Activated CD8-positive, alpha-beta memory T cell treated with anti-CD3 and anti-CD28 coated beads for 48 hours (primary cell): ENCODE data around the gene CNOT6.

ENCODE experiments used
- DNase-seq, 3 experiments: peaks; one replicate each; pipeline ENCODE4 v3.0.0-alpha.2; 2020; ENCODE audit warnings: low read depth in 2 of 3, low spot score in 2 of 3

The CNOT6 gene

GRCh38 chr5:180618829-180619562 lies 124.8 kb downstream of the CNOT6 start:
- no peak for DNase-seq

- no peak for DNase-seq
These were observed 125.4 kb downstream of the CNOT6 start for GRCh38 chr5:180619563-180619915.

- DNase-seq, result no peak
These were observed 125.8 kb downstream of the CNOT6 start for GRCh38 chr5:180620014-180620413.

GRCh38 chr5:180621311-180621710 lies 127.1 kb downstream of the CNOT6 start:
- no peak for DNase-seq

GRCh38 chr5:180622910-180623309 lies 128.7 kb downstream of the CNOT6 start:
- no peak for DNase-seq

- DNase-seq, result no peak
These were observed 129.2 kb downstream of the CNOT6 start for GRCh38 chr5:180623411-180623834.

GRCh38 chr5:180623844-180624243 lies 129.7 kb downstream of the CNOT6 start:
- DNase-seq, result no peak

GRCh38 chr5:180624587-180624986 lies 130.4 kb downstream of the CNOT6 start:
- DNase-seq, result no peak

GRCh38 chr5:180625125-180625790 lies 131.1 kb downstream of the CNOT6 start:
- DNase-seq, result no peak

- DNase-seq, result no peak
These were observed 131.8 kb downstream of the CNOT6 start for GRCh38 chr5:180625791-180626660.

- DNase-seq, result no peak
These were observed 132.6 kb downstream of the CNOT6 start for GRCh38 chr5:180626661-180627385.

- DNase-seq, result no peak
These were observed 133.4 kb downstream of the CNOT6 start for GRCh38 chr5:180627386-180628120.
